Mesenchymal stem cell (in vitro differentiated cells and primary cell): ENCODE data around the gene SETD1B.
A peak's percentile ranks its signal among the peaks of the same experiment; 100 is the strongest.

Experiments used
- DNase-seq: peaks from one replicate; pipeline ENCODE4 v3.0.0-alpha.2; 2013
- H2AFZ ChIP-seq: one replicate; pipeline ENCODE4 v1.6.1; 2013; ENCODE audit warnings: low read depth, mild to moderate bottlenecking, control low read depth, inconsistent platforms, low read length, moderate library complexity
- H2AK5ac ChIP-seq: 2 replicates; pipeline ENCODE4 v1.6.1; 2013; ENCODE audit warnings: low read length, moderate library complexity, mild to moderate bottlenecking, inconsistent platforms; ENCODE audit not compliant: severe bottlenecking
- H2BK120ac ChIP-seq: one replicate; pipeline ENCODE4 v1.6.1; 2013; ENCODE audit warnings: low read depth, mild to moderate bottlenecking, inconsistent platforms, low read length, moderate library complexity
- H2BK12ac ChIP-seq, 2 experiments: one replicate each; pipeline ENCODE4 v1.6.1; 2013; ENCODE audit warnings: inconsistent platforms in 2 of 2, low read length in 2 of 2, mild to moderate bottlenecking in 2 of 2, moderate library complexity in 2 of 2, control low read depth in 1 of 2
- H2BK15ac ChIP-seq: one replicate; pipeline ENCODE4 v1.6.1; 2013; ENCODE audit warnings: mild to moderate bottlenecking, low read depth, inconsistent platforms; ENCODE audit not compliant: poor library complexity, severe bottlenecking
- H2BK5ac ChIP-seq: 2 replicates; pipeline ENCODE4 v1.6.1; 2013; ENCODE audit warnings: low read depth, mild to moderate bottlenecking, low read length, control low read depth, inconsistent platforms; ENCODE audit not compliant: poor library complexity, severe bottlenecking
- H3K14ac ChIP-seq, 2 experiments: one replicate each; pipeline ENCODE4 v1.6.1; 2013; ENCODE audit warnings: inconsistent platforms in 2 of 2, low read length in 2 of 2, control low read depth in 1 of 2, mild to moderate bottlenecking in 1 of 2, moderate library complexity in 1 of 2
- H3K18ac ChIP-seq, 2 experiments: one replicate each; pipeline ENCODE4 v1.6.1; 2013; ENCODE audit warnings: inconsistent platforms in 2 of 2, low read length in 2 of 2, control low read depth in 1 of 2, low read depth in 1 of 2, mild to moderate bottlenecking in 1 of 2
- H3K23ac ChIP-seq, 2 experiments: one replicate each; pipeline ENCODE4 v1.6.1; 2013; ENCODE audit warnings: inconsistent platforms in 2 of 2, low read length in 2 of 2, mild to moderate bottlenecking in 2 of 2, moderate library complexity in 2 of 2, control low read depth in 1 of 2
- H3K27ac ChIP-seq: 2 replicates; pipeline ENCODE4 v1.5.1; 2013; ENCODE audit warnings: mild to moderate bottlenecking, moderate library complexity, low read length, control low read depth, inconsistent platforms; ENCODE audit not compliant: poor library complexity, severe bottlenecking
- H3K27me3 ChIP-seq, 2 experiments: 2 replicates each; pipeline versions ENCODE4 v1.6.1 to v1.7.0; 2013; ENCODE audit warnings: low read length in 2 of 2, mild to moderate bottlenecking in 2 of 2, moderate library complexity in 2 of 2, control low read depth in 1 of 2, inconsistent platforms in 1 of 2; ENCODE audit not compliant: control insufficient read depth in 1 of 2, insufficient read depth in 1 of 2
- H3K36me3 ChIP-seq, 2 experiments: 2 replicates each; pipeline versions ENCODE4 v1.6.1 to v1.7.0; 2013; ENCODE audit warnings: low read length in 2 of 2, control low read depth in 1 of 2, inconsistent platforms in 1 of 2, low read depth in 1 of 2, mild to moderate bottlenecking in 1 of 2; ENCODE audit not compliant: insufficient read depth in 2 of 2, control insufficient read depth in 1 of 2
- H3K4ac ChIP-seq, 2 experiments: one replicate each; pipeline ENCODE4 v1.6.1; 2013; ENCODE audit warnings: inconsistent platforms in 2 of 2, low read length in 2 of 2, mild to moderate bottlenecking in 2 of 2, moderate library complexity in 2 of 2, control low read depth in 1 of 2, low read depth in 1 of 2
- H3K4me1 ChIP-seq: 2 replicates; pipeline ENCODE4 v1.6.1; 2013; ENCODE audit warnings: low read depth, low read length, control low read depth; ENCODE audit not compliant: control insufficient read depth, insufficient read depth
- H3K4me2 ChIP-seq: 2 replicates; pipeline ENCODE4 v1.6.1; 2013; ENCODE audit warnings: low read length, mild to moderate bottlenecking, inconsistent platforms; ENCODE audit not compliant: poor library complexity, severe bottlenecking
- H3K4me3 ChIP-seq, 2 experiments: 2 replicates each; pipeline versions ENCODE4 v1.5.1 to v1.7.0; 2013; ENCODE audit warnings: low read length in 2 of 2, mild to moderate bottlenecking in 2 of 2, control low read depth in 1 of 2, low read depth in 1 of 2; ENCODE audit not compliant: insufficient read depth in 1 of 2
- H3K79me1 ChIP-seq: replicated peaks from 2 replicates; pipeline ENCODE4 v1.6.1; 2013; ENCODE audit warnings: mild to moderate bottlenecking, control low read depth, low read length, inconsistent platforms; ENCODE audit not compliant: poor library complexity, severe bottlenecking
- H3K9ac ChIP-seq: 2 replicates; pipeline ENCODE4 v1.7.0; 2013; ENCODE audit warnings: mild to moderate bottlenecking, low read length, moderate library complexity
- H3K9me3 ChIP-seq: 2 replicates; pipeline ENCODE4 v1.7.0; 2013; ENCODE audit warnings: mild to moderate bottlenecking, low read length; ENCODE audit not compliant: control insufficient read depth
- H4K8ac ChIP-seq: one replicate; pipeline ENCODE4 v1.6.1; 2013; ENCODE audit warnings: inconsistent platforms, mild to moderate bottlenecking, low read length, moderate library complexity
- H4K91ac ChIP-seq: one replicate; pipeline ENCODE4 v1.6.1; 2013; ENCODE audit warnings: mild to moderate bottlenecking, low read length, inconsistent platforms
- WGBS: methylation state at CpG from one replicate; pipeline ENCODE4 v1.1.7; 2013; ENCODE audit warnings: mixed read lengths; 5-methylcytosine and 5-hydroxymethylcytosine counted together

Gene SETD1B

DNA sequence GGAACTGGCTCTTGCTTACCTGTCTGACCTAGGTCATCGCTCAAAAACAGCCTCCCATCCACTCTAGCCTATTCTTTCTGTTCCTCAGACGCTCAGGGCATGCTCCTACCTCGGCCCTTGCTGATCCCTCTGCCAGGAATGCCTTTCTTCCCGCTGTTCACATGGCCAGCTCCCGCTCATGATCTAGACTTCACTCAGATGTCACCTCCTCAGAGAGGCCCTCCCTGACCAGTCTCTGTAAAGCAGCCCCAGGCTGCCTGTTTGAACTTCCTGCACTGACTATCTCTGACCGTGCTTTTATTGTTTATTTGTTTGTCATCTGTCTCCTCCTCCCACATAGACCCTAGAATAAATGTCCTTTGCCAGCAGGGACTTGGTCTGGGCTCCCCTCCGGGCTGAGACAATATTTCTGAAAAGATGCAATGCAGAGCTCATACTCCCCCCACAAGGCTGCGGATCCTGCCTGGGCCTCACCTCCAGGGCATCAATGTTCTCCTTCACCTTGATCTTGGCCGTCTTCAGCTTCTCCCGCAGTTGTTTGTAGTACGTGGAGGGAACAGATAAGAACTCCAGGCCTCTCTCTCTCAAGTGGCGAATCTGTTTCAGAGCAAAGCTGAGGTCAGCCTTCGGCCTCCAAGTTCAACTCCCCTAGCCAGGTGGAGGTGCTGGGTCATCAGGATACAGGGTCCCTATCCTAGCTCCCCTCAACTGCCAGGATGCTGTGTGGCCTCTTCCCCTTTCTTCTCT is 39.6 kb downstream of the SETD1B start:
- Histone ChIP-seq H3K4me2 (no peak overlapping the region), H2AFZ (peak overlapping the region; percentile 42), H4K8ac (peak overlapping the region; percentile 27), H3K27ac (no peak overlapping the region), H3K9ac (no peak overlapping the region), H3K4me3 (no peak overlapping the region), H2BK15ac (peak overlapping the region; percentile 28), H3K79me1 (no peaks in the 10 kb centered on the region), H3K9me3 (no peaks in the 10 kb centered on the region), H2AK5ac (no peak overlapping the region), H2BK12ac (no peak overlapping the region), H3K14ac (no peak overlapping the region), H3K4me1 (peaks cover 3% of the 10 kb centered on the region), H2BK5ac (no peak overlapping the region), H2BK120ac (no peak overlapping the region), H3K18ac (peak overlapping the region in 1 of 2 experiments; percentile 17), H3K36me3 (no peaks in the 10 kb centered on the region), H4K91ac (peak overlapping the region; percentile 68), H3K27me3 (no peaks in the 10 kb centered on the region), H3K23ac (no peak overlapping the region), H3K4ac (no peak overlapping the region)
- 55% methylated on average over 13 of the region's 13 CpGs for WGBS
- DNase-seq = no peak

DNA sequence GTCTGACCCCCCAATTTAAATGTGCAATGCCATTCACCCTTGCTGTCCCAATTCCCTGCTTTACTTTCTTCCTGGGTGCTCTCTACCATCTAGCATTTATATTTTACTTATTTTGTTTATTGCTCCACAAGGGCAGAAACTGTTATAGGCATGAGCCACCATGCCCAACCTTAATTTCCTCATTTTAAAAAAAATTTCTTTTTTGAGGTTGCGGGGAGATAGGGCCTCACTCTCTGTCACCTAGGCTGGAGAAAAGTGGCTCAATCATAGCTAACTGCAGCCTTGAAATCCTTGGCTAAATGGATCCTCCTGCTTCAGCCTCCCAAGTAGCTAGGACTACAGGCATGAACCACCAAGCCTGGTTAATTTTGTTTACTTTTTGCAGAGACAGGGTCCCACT is 41.9 kb downstream of the SETD1B start:
- Histone ChIP-seq H3K9me3 (no peaks in the 10 kb centered on the region), H3K4me2 (no peak overlapping the region), H2BK120ac (no peak overlapping the region), H2BK15ac (no peak overlapping the region), H2AK5ac (no peak overlapping the region), H2BK5ac (no peak overlapping the region), H3K36me3 (no peaks in the 10 kb centered on the region), H2AFZ (no peak overlapping the region), H2BK12ac (no peak overlapping the region), H3K9ac (no peak overlapping the region), H3K4me1 (peaks cover 2% of the 10 kb centered on the region), H3K4me3 (no peak overlapping the region), H3K14ac (no peak overlapping the region), H4K91ac (no peak overlapping the region), H3K23ac (no peak overlapping the region), H3K79me1 (no peaks in the 10 kb centered on the region), H3K27me3 (no peaks in the 10 kb centered on the region), H3K27ac (no peak overlapping the region), H3K18ac (no peak overlapping the region), H3K4ac (no peak overlapping the region), H4K8ac (no peak overlapping the region)
- no peak for DNase-seq
- WGBS = 100% methylated on average over 1 of the region's 1 CpG

DNA sequence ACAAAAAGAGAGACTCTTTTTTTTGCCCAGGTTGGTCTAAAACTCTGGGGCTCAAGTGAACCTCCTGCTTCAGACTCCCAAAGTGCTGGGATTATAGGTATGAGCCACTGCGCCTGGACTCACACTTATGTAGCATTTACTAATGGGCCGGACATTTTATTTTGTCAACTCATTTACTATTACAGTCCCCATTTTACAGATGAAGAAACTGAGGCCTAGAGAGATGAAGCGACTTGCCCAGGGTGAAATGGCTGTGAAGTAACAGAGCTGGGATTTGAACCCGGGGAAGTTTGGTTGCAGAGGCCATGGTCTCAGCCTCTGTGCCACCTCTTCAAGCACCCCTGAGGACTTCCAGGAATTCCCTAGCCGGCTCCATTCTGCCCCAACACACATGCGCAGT is 45.4 kb downstream of the SETD1B start:
- peaks cover 2% of the 10 kb centered on the region for H3K4me1 ChIP-seq
- no peak overlapping the region for H2BK12ac ChIP-seq
- H2AFZ ChIP-seq = no peak overlapping the region
- no peak overlapping the region for H2AK5ac ChIP-seq
- no peaks in the 10 kb centered on the region for H3K36me3 ChIP-seq
- 94% methylated on average over 4 of the region's 6 CpGs for WGBS
- H2BK5ac ChIP-seq = no peak overlapping the region
- no peak overlapping the region for H3K4me2 ChIP-seq
- H3K18ac ChIP-seq = no peak overlapping the region
- no peak overlapping the region for H2BK120ac ChIP-seq
- no peak for DNase-seq
- H3K27me3 ChIP-seq = no peaks in the 10 kb centered on the region
- H3K4me3 ChIP-seq = no peak overlapping the region
- no peak overlapping the region for H3K14ac ChIP-seq
- no peak overlapping the region for H3K9ac ChIP-seq
- no peak overlapping the region for H2BK15ac ChIP-seq
- H3K9me3 ChIP-seq = no peaks in the 10 kb centered on the region
- H4K91ac ChIP-seq = no peak overlapping the region
- no peak overlapping the region for H3K27ac ChIP-seq
- H3K4ac ChIP-seq = no peak overlapping the region
- H4K8ac ChIP-seq = no peak overlapping the region
- no peaks in the 10 kb centered on the region for H3K79me1 ChIP-seq
- no peak overlapping the region for H3K23ac ChIP-seq

DNA sequence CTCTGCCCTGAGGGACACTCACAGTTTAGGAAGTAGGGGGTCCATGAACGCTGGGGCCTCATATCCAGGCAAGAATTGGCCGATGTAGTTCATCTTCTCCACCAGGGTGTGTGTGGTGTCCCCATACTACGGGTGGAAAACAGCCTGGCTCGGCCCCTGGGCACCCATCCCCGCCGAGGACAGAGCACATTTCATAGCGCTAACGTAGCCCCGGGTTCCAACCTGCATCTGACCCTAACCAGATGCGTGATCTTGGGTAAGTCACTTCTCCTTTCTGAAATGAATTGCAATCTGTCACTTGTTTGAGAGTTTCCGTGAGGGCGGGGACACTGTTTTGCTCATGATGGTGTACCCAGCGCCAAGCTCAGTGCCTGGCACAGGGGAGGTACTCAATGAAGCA is 45.9 kb downstream of the SETD1B start:
- Histone ChIP-seq H3K14ac (no peak overlapping the region), H3K36me3 (no peaks in the 10 kb centered on the region), H3K79me1 (no peaks in the 10 kb centered on the region), H3K9me3 (no peaks in the 10 kb centered on the region), H3K4me3 (no peak overlapping the region), H2BK5ac (no peak overlapping the region), H3K4me2 (no peak overlapping the region), H3K23ac (no peak overlapping the region), H3K27me3 (peaks cover 0 to 2% of the 10 kb centered on the region in 2 experiments), H4K8ac (no peak overlapping the region), H2BK12ac (no peak overlapping the region), H3K4me1 (peaks cover 2% of the 10 kb centered on the region), H3K9ac (no peak overlapping the region), H4K91ac (no peak overlapping the region), H2BK120ac (no peak overlapping the region), H3K18ac (no peak overlapping the region), H2AFZ (no peak overlapping the region), H2AK5ac (no peak overlapping the region), H3K4ac (no peak overlapping the region), H3K27ac (no peak overlapping the region), H2BK15ac (no peak overlapping the region)
- DNase-seq = no peak
- WGBS = 82% methylated on average over 13 of the region's 13 CpGs
